NB4 (cell line): Measurements from ENCODE around the gene THADA.

Source experiments
- CTCF ChIP-seq: IDR thresholded peaks from one replicate; pipeline ENCODE4 v1.5.1; 2012; ENCODE audit warnings: low read depth, low read length
- MAX ChIP-seq: IDR thresholded peaks from 2 replicates; pipeline ENCODE4 v1.6.1; 2011; ENCODE audit warnings: low read depth, low read length
- MYC ChIP-seq: IDR thresholded peaks from 2 replicates; pipeline ENCODE4 v1.6.1; 2011; ENCODE audit warnings: low read depth, low read length
- POLR2A ChIP-seq: IDR thresholded peaks from 2 replicates; pipeline ENCODE4 v1.6.1; 2011; ENCODE audit warnings: mild to moderate bottlenecking; ENCODE audit not compliant: insufficient read length; ENCODE audit errors: extremely low read depth

- TF ChIP-seq CTCF (no peak), POLR2A (no peak), MYC (no peak), MAX (no peak)
These were observed 252.1 kb downstream of the THADA start for GRCh38 chr2:43343573-43344304.
